DOHH2 (cell line): ENCODE measurements around the gene ARHGAP19.

Experiments
- EZH2phosphoT487 ChIP-seq: fragments of 200-600 bp; sonication (generic); IDR thresholded peaks from 2 replicates; pipeline ENCODE4 v1.6.1; 2017; ENCODE audit warnings: borderline replicate concordance, mild to moderate bottlenecking, antibody characterized with exemption, low read length, moderate library complexity, mixed read lengths
- TF ChIP-seq, protein P1 (sequence below): fragments of 200-600 bp; sonication (generic); IDR thresholded peaks from one replicate; pipeline ENCODE4 v1.5.1; 2014; ENCODE audit warnings: antibody characterized with exemption, mild to moderate bottlenecking, low read depth, low read length; ENCODE audit not compliant: poor library complexity, severe bottlenecking

GRCh38 chr10:97323501-97323900, 31.1 kb upstream of the ARHGAP19 start:
- TF ChIP-seq, protein P1, sequence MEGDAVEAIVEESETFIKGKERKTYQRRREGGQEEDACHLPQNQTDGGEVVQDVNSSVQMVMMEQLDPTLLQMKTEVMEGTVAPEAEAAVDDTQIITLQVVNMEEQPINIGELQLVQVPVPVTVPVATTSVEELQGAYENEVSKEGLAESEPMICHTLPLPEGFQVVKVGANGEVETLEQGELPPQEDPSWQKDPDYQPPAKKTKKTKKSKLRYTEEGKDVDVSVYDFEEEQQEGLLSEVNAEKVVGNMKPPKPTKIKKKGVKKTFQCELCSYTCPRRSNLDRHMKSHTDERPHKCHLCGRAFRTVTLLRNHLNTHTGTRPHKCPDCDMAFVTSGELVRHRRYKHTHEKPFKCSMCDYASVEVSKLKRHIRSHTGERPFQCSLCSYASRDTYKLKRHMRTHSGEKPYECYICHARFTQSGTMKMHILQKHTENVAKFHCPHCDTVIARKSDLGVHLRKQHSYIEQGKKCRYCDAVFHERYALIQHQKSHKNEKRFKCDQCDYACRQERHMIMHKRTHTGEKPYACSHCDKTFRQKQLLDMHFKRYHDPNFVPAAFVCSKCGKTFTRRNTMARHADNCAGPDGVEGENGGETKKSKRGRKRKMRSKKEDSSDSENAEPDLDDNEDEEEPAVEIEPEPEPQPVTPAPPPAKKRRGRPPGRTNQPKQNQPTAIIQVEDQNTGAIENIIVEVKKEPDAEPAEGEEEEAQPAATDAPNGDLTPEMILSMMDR: no peak
- no peak for TF ChIP-seq EZH2phosphoT487
